Measurements from ENCODE around the gene SHD. TPM values are rescaled to one million over a fixed set of nuclear protein-coding genes. Genes with fewer than 3 reads are reported as not detected.

The SHD gene
- total and polyA plus RNA-seq, 2 experiments from 2014 or later: 3.4 TPM; not detected in 1

DNA sequence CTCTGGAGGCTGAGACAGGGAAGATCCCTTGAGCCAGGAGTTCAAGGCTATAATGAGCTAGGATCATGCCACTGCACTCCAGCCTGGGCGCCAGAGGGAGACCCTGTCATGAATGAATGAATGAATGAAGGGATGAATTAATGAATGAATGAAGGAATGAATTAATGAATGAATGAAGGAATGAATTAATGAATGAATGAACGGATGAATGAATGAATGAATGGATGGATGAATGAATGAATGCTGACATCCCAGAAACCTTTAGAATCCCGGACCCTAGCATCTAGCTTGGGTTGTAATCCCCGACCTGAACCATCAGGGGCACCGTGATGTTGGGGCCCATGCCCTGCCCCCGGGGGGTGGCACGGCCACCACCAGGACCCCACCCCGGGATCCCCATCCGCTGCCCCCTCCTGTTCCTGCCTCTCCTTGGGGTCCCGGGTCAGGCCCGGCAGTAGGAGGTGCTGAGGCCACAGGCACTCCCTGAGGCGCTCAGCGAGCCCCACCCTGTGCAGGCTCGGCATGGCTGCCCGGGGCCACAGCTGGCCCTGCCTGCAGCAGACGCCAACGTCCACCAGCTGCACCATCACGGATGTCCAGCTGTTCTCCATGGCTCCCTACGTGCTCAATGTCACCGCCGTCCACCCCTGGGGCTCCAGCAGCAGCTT, 46.3 kb upstream of the SHD start:
- H3K27me3 ChIP-seq: no peaks in the 10 kb centered on the region
- WGBS (ENCODE audit: low lambda C conversion rate, missing lambda C conversion rate): 74% methylated on average over 21 of the region's 21 CpGs
- H3K27ac ChIP-seq: no peak overlapping the region
- H3K9me3 ChIP-seq (ENCODE audit: low read depth): no peaks in the 10 kb centered on the region
- H3K9me2 ChIP-seq (replicated peaks; ENCODE audit: insufficient read depth): no peaks in the 10 kb centered on the region
- no peak overlapping the region for H3K4me2 ChIP-seq
- no peaks in the 10 kb centered on the region for H4K20me1 ChIP-seq (ENCODE audit: insufficient read depth, poor library complexity, severe bottlenecking)
- TF ChIP-seq, protein P1, sequence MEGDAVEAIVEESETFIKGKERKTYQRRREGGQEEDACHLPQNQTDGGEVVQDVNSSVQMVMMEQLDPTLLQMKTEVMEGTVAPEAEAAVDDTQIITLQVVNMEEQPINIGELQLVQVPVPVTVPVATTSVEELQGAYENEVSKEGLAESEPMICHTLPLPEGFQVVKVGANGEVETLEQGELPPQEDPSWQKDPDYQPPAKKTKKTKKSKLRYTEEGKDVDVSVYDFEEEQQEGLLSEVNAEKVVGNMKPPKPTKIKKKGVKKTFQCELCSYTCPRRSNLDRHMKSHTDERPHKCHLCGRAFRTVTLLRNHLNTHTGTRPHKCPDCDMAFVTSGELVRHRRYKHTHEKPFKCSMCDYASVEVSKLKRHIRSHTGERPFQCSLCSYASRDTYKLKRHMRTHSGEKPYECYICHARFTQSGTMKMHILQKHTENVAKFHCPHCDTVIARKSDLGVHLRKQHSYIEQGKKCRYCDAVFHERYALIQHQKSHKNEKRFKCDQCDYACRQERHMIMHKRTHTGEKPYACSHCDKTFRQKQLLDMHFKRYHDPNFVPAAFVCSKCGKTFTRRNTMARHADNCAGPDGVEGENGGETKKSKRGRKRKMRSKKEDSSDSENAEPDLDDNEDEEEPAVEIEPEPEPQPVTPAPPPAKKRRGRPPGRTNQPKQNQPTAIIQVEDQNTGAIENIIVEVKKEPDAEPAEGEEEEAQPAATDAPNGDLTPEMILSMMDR (IDR thresholded peaks at IDR 0.05; ENCODE audit: poor library complexity): no peak
- TF ChIP-seq EZH2 (IDR thresholded peaks at IDR 0.05; ENCODE audit: borderline replicate concordance) (no peak), EZH2phosphoT487 (IDR thresholded peaks at IDR 0.05; ENCODE audit: low read depth, severe bottlenecking, unreplicated experiment) (no peak)
- no peaks in the 10 kb centered on the region for H3K36me3 ChIP-seq (replicated peaks; ENCODE audit: insufficient read depth, low read depth)
- DNase-seq (ENCODE audit: low spot score): no peak
- H3K4me1 ChIP-seq (ENCODE audit: insufficient read depth): peaks cover 9% of the 10 kb centered on the region
- no peak overlapping the region for H2AFZ ChIP-seq
- H3K4me3 ChIP-seq: no peak overlapping the region
- H3K79me2 ChIP-seq: no peaks in the 10 kb centered on the region

- H2AFZ ChIP-seq: no peak overlapping the region
- peak; percentile 25 for DNase-seq (ENCODE audit: low spot score)
Observed at GRCh38 chr19:4233282-4233853, 45.7 kb upstream of the SHD start.

DNA sequence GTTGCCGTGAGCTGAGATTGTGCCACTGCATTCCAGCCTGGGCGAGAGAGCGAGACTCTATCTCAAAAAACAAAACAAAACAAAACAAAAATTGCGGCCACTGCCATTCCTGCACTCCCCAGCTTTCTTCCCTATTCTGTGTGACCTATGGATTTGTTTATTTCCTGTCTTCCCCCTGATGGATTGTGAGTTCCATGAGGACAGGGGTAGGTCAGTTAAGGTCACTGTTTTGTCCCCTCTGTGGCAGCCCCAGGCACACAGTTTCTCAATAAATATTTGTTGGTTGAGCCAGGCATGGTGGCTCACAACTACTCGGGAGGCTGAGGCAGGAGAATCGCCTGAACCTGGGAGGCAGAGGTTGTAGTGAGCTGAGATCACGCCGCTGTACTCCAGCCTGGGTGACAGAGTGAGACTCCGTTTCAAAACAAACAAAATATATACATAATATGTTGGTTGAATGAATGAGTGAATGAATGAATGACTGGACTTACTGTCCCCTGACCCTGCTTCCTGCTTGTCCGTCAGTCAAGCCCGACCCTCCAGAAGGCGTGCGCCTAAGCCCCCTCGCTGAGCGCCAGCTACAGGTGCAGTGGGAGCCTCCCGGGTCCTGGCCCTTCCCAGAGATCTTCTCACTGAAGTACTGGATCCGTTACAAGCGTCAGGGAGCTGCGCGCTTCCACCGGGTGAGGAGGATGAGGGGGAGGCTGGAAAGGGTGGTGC, 44.8 kb upstream of the SHD start:
- no peak overlapping the region for H3K4me2 ChIP-seq
- H3K27ac ChIP-seq: no peak overlapping the region
- 78% methylated on average over 21 of the region's 21 CpGs for WGBS (ENCODE audit: low lambda C conversion rate, missing lambda C conversion rate)
- H3K4me1 ChIP-seq (ENCODE audit: insufficient read depth): peaks cover 2% of the 10 kb centered on the region
- no peaks in the 10 kb centered on the region for H3K79me2 ChIP-seq
- no peak for DNase-seq (ENCODE audit: low spot score)
- TF ChIP-seq EZH2 (IDR thresholded peaks at IDR 0.05; ENCODE audit: borderline replicate concordance) (no peak), EZH2phosphoT487 (IDR thresholded peaks at IDR 0.05; ENCODE audit: low read depth, severe bottlenecking, unreplicated experiment) (no peak)
- TF ChIP-seq, protein P1 (IDR thresholded peaks at IDR 0.05; ENCODE audit: poor library complexity): no peak
- no peaks in the 10 kb centered on the region for H3K36me3 ChIP-seq (replicated peaks; ENCODE audit: insufficient read depth, low read depth)
- no peaks in the 10 kb centered on the region for H4K20me1 ChIP-seq (ENCODE audit: insufficient read depth, poor library complexity, severe bottlenecking)
- H3K9me3 ChIP-seq (ENCODE audit: low read depth): no peaks in the 10 kb centered on the region
- no peaks in the 10 kb centered on the region for H3K27me3 ChIP-seq
- no peak overlapping the region for H3K4me3 ChIP-seq
- no peak overlapping the region for H2AFZ ChIP-seq
- no peaks in the 10 kb centered on the region for H3K9me2 ChIP-seq (replicated peaks; ENCODE audit: insufficient read depth)

More at GRCh38 chr19:4233282-4233853, 45.7 kb upstream of the SHD start:
- no peak overlapping the region for H3K27ac ChIP-seq
- H3K9me3 ChIP-seq (ENCODE audit: low read depth): no peaks in the 10 kb centered on the region
- H3K4me3 ChIP-seq: no peak overlapping the region
- TF ChIP-seq, protein P1 (IDR thresholded peaks at IDR 0.05; ENCODE audit: poor library complexity): peak; percentile 44
- no peak for TF ChIP-seq EZH2 (IDR thresholded peaks at IDR 0.05; ENCODE audit: borderline replicate concordance)
- H3K79me2 ChIP-seq: no peaks in the 10 kb centered on the region
- no peaks in the 10 kb centered on the region for H3K36me3 ChIP-seq (replicated peaks; ENCODE audit: insufficient read depth, low read depth)
- H4K20me1 ChIP-seq (ENCODE audit: insufficient read depth, poor library complexity, severe bottlenecking): no peaks in the 10 kb centered on the region
- 42% methylated on average over 6 of the region's 11 CpGs for WGBS (ENCODE audit: low lambda C conversion rate, missing lambda C conversion rate)
- no peaks in the 10 kb centered on the region for H3K9me2 ChIP-seq (replicated peaks; ENCODE audit: insufficient read depth)
- peaks cover 9% of the 10 kb centered on the region for H3K4me1 ChIP-seq (ENCODE audit: insufficient read depth)
- H3K4me2 ChIP-seq: no peak overlapping the region
- H3K27me3 ChIP-seq: no peaks in the 10 kb centered on the region

Measured in hepatocyte (in vitro differentiated cells).